GM23338 (cell line): ENCODE data around the gene NEU4. TPM values are rescaled to one million over a fixed set of nuclear protein-coding genes. Genes with fewer than 3 reads are reported as not detected.

Experiments used
- ATAC-seq: fragments of 200-7000 bp; cut with Tn5 transposase; 3 replicates; pipeline ENCODE4 v1.9.1; 2020
- DNase-seq: peaks from one replicate; pipeline ENCODE4 v3.0.0-alpha.2; 2015; ENCODE audit warnings: low spot score
- H2AFZ ChIP-seq: fragments of 200-600 bp; sonication (generic); 2 replicates; pipeline ENCODE4 v1.8.0; 2016; ENCODE audit warnings: antibody characterized with exemption, mild to moderate bottlenecking, moderate library complexity
- H3F3A ChIP-seq: fragments of 200-600 bp; sonication (generic); replicated peaks from 2 replicates; pipeline ENCODE4 v1.8.0; 2017; ENCODE audit warnings: antibody characterized with exemption, mixed run types, low read depth
- H3K27ac ChIP-seq: fragments of 200-600 bp; sonication (generic); 2 replicates; pipeline ENCODE4 v1.6.1; 2016; ENCODE audit warnings: low read depth
- H3K27me3 ChIP-seq: fragments of 200-600 bp; sonication (generic); 2 replicates; pipeline ENCODE4 v1.8.0; 2016; ENCODE audit warnings: mild to moderate bottlenecking, mixed run types, moderate library complexity; ENCODE audit not compliant: insufficient read depth
- H3K36me3 ChIP-seq: fragments of 200-600 bp; sonication (generic); 2 replicates; pipeline ENCODE4 v1.8.0; 2016; ENCODE audit warnings: mild to moderate bottlenecking; ENCODE audit not compliant: insufficient read depth
- H3K4me1 ChIP-seq: fragments of 200-600 bp; sonication (generic); 2 replicates; pipeline ENCODE4 v1.8.0; 2016; ENCODE audit warnings: mild to moderate bottlenecking, moderate library complexity; ENCODE audit not compliant: insufficient read depth
- H3K4me2 ChIP-seq: fragments of 200-600 bp; sonication (generic); 2 replicates; pipeline ENCODE4 v1.7.1; 2017; ENCODE audit warnings: mixed run types
- H3K4me3 ChIP-seq: fragments of 200-600 bp; sonication (generic); 2 replicates; pipeline ENCODE4 v1.6.1; 2016; ENCODE audit warnings: mixed run types
- H3K79me2 ChIP-seq: fragments of 200-600 bp; sonication (generic); replicated peaks from 2 replicates; pipeline ENCODE4 v1.8.0; 2017; ENCODE audit warnings: mild to moderate bottlenecking; ENCODE audit not compliant: insufficient read depth
- H3K9me2 ChIP-seq: fragments of 200-600 bp; sonication (generic); 2 replicates; pipeline ENCODE4 v1.8.0; 2017; ENCODE audit not compliant: insufficient read depth
- H4K20me1 ChIP-seq: fragments of 200-600 bp; sonication (generic); replicated peaks from 2 replicates; pipeline ENCODE4 v1.8.0; 2017; ENCODE audit warnings: mild to moderate bottlenecking; ENCODE audit not compliant: insufficient read depth
- H3K27ac Mint-ChIP-seq: 2 replicates; pipeline ENCODE4 v1.8.0; 2020; ENCODE audit warnings: inconsistent platforms, mild to moderate bottlenecking, moderate library complexity, mixed read lengths
- H3K27me3 Mint-ChIP-seq: 3 replicates; pipeline ENCODE4 v1.8.0; 2022; ENCODE audit warnings: low read depth, mild to moderate bottlenecking, moderate library complexity, mixed read lengths, inconsistent platforms; ENCODE audit not compliant: insufficient read depth, poor library complexity
- H3K36me3 Mint-ChIP-seq: 3 replicates; pipeline ENCODE4 v1.8.0; 2021; ENCODE audit warnings: low read depth, mild to moderate bottlenecking, inconsistent platforms, moderate library complexity, mixed read lengths
- H3K4me1 Mint-ChIP-seq: 3 replicates; pipeline ENCODE4 v1.8.0; 2020; ENCODE audit warnings: mild to moderate bottlenecking, inconsistent platforms, mixed read lengths
- H3K4me3 Mint-ChIP-seq: 3 replicates; pipeline ENCODE4 v1.8.0; 2021; ENCODE audit warnings: moderate library complexity, mild to moderate bottlenecking, inconsistent platforms, mixed read lengths
- H3K9me3 Mint-ChIP-seq: 3 replicates; pipeline ENCODE4 v1.8.0; 2020; ENCODE audit warnings: moderate library complexity, mild to moderate bottlenecking, inconsistent platforms, mixed read lengths
- EZH2phosphoT487 ChIP-seq: fragments of 200-600 bp; sonication (generic); IDR thresholded peaks from one replicate; pipeline ENCODE4 v1.8.1; 2018; ENCODE audit warnings: antibody characterized with exemption; ENCODE audit not compliant: unreplicated experiment
- POLR2AphosphoS5 ChIP-seq: IDR thresholded peaks from 2 replicates; pipeline ENCODE4 v1.6.1; 2016; ENCODE audit warnings: antibody characterized with exemption, low read depth
- polyA plus RNA-seq: library from polyadenylated mRNA; unstranded; fragments of >200 nt; fragmentation: Nextera tagmentation; extraction: Ambion mirVana; gene quantifications from 2 replicates; pipeline ENCODE4 v1.2.1, GENCODE V29; 2016
- total RNA-seq: library from RNA; depleted of rRNA; stranded (reverse); fragments of >200 nt; shearing (Covaris generic); gene quantifications from 2 replicates; pipeline ENCODE4 v1.2.3, GENCODE V29; 2014
- TF ChIP-seq, protein P1 (sequence below): IDR thresholded peaks from 2 replicates; pipeline ENCODE4 v1.6.1; 2016; ENCODE audit warnings: antibody characterized with exemption

NEU4 gene
- total and polyA plus RNA-seq, 2 experiments from 2014 or later, result 0.29 to 1.2 TPM

DNA sequence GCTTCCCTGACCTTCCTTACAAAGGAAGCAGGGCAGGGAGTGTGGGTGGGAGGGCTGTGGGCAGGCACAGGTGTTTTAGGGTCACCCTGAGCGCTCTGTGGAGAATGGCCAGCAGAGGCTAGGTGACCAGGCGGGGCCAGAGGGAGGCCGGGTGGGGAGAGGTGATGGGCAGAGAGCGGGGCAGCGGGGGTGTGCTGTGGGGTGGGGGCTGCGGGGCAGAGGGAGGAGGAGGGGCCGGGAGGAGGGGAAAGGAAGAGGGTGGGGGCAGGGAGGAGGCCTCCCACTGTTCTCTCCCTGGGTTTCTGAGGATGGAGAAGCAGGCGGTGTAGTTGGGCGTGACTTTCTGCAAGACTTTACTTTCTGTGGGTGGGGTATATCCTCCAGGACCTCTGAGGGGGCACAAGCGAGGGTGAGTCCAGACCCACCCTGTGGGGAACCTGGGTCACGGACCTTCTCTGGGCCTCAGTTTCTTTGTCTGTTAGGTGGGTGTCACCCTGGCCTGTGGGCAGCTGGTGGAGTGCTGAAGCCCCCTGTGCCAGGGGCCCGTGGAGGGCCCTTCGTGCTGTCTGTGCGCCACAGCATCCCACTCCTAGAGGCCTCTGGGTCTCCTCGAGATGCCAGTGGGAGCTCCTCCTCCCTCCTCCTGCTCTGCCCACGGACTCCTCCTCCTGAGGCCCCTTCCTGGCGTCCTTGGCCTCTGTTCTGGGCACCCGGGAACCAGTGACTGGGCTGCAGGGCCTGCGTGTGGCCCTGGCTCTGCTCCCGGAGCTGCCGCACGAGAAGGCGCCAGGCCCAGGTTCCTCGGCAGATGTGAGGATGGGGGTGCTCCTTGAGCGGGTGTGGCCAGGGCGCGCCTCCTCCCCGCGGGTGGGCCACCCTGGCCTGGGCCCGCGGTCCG lies 6.3 kb upstream of the NEU4 start:
- Mint-ChIP-seq H3K27me3 (peaks cover 22% of the 10 kb centered on the region), H3K9me3 (no peaks in the 10 kb centered on the region), H3K27ac (no peak overlapping the region), H3K4me3 (no peak overlapping the region), H3K4me1 (peaks cover 1% of the 10 kb centered on the region; the same call in 1 of the 3 replicates), H3K36me3 (no peaks in the 10 kb centered on the region)
- no peaks in the 10 kb centered on the region for H3K9me2 ChIP-seq
- TF ChIP-seq EZH2phosphoT487 (no peak), POLR2AphosphoS5 (0 out of 2 replicates have a peak, but pooled peaks have one; percentile 7)
- H3K4me3 ChIP-seq, result peak overlapping the region; percentile 62
- peaks cover 23% of the 10 kb centered on the region for H3K27me3 ChIP-seq
- peak overlapping the region; percentile 88 for H2AFZ ChIP-seq
- no peaks in the 10 kb centered on the region for H3F3A ChIP-seq
- H4K20me1 ChIP-seq, result no peaks in the 10 kb centered on the region
- no peak for DNase-seq
- ATAC-seq, result peak; percentile 4
- peak overlapping the region; percentile 83 for H3K4me2 ChIP-seq
- no peaks in the 10 kb centered on the region for H3K36me3 ChIP-seq
- H3K4me1 ChIP-seq, result peaks cover 9% of the 10 kb centered on the region; the same call in 1 of the 2 replicates
- no peaks in the 10 kb centered on the region for H3K79me2 ChIP-seq
- no peak overlapping the region for H3K27ac ChIP-seq

DNA sequence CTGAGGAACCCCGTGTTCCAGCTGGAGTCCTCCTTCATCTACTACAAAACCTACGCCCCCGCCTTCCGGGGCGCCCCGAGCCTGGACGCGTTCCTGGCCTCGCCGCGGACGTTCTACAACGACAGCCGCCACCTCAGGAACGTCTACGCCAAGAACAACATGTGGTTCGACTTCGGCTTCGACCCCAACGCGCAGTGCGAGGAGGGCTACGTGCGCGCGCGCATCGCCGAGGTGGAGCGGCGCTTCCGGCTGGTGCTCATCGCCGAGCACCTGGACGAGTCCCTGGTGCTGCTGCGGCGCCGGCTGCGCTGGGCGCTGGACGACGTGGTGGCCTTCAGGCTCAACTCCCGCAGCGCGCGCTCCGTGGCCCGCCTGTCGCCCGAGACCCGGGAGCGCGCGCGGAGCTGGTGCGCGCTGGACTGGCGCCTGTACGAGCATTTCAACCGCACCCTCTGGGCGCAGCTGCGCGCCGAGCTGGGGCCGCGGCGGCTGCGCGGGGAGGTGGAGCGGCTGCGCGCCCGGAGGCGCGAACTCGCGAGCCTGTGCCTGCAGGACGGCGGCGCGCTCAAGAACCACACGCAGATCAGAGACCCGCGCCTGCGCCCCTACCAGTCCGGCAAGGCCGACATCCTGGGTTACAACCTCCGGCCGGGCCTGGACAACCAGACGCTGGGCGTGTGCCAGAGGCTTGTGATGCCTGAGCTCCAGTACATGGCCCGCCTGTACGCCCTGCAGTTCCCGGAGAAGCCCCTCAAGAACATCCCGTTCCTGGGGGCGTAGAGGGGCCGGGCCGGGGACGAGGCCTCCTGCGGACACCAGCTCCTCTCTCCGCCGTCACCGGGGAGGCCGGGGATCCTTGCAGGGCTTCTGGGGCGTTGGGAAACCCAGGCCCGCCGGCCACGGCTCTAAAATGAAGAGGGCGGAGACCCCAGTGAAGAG lies 5.3 kb upstream of the NEU4 start:
- Histone ChIP-seq H3K4me1 (peaks cover 16% of the 10 kb centered on the region; the same call in 1 of the 2 replicates), H3K4me3 (peak overlapping the region; percentile 62), H3K27me3 (peaks cover 23% of the 10 kb centered on the region), H3K36me3 (no peaks in the 10 kb centered on the region), H2AFZ (peak overlapping the region; percentile 88), H3K4me2 (peak overlapping the region; percentile 83), H4K20me1 (no peaks in the 10 kb centered on the region), H3K79me2 (no peaks in the 10 kb centered on the region), H3F3A (peaks cover 6% of the 10 kb centered on the region; the same call in 1 of the 2 replicates), H3K9me2 (no peaks in the 10 kb centered on the region), H3K27ac (no peak overlapping the region)
- no peak overlapping the region for H3K27ac Mint-ChIP-seq
- peaks cover 8% of the 10 kb centered on the region for H3K4me1 Mint-ChIP-seq
- DNase-seq, result peak; percentile 82
- H3K27me3 Mint-ChIP-seq, result peaks cover 28% of the 10 kb centered on the region
- peak overlapping the region; percentile 54; the same call in 2 of the 3 replicates for H3K4me3 Mint-ChIP-seq
- TF ChIP-seq, protein P1, sequence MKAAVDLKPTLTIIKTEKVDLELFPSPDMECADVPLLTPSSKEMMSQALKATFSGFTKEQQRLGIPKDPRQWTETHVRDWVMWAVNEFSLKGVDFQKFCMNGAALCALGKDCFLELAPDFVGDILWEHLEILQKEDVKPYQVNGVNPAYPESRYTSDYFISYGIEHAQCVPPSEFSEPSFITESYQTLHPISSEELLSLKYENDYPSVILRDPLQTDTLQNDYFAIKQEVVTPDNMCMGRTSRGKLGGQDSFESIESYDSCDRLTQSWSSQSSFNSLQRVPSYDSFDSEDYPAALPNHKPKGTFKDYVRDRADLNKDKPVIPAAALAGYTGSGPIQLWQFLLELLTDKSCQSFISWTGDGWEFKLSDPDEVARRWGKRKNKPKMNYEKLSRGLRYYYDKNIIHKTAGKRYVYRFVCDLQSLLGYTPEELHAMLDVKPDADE, result no peak
- 0 out of 2 replicates have a peak, but pooled peaks have one; percentile 15 for TF ChIP-seq POLR2AphosphoS5
- ATAC-seq, result peak; percentile 55
- no peaks in the 10 kb centered on the region; the same call in 2 of the 3 replicates for H3K36me3 Mint-ChIP-seq
- no peaks in the 10 kb centered on the region for H3K9me3 Mint-ChIP-seq
